H1 (cell line): Measurements from ENCODE around the gene PFKP. TPM values are rescaled to one million over a fixed set of nuclear protein-coding genes. Genes with fewer than 3 reads are reported as not detected.

ENCODE experiments used
- CTCF ChIA-PET: fragments of 300-600 bp; sonication (Branson Sonifier 250); formaldehyde crosslinking; loops from one replicate; lab custom pipeline; 2021; ENCODE audit not compliant: partially characterized antibody; lab: Charles Lee
- POLR2A ChIA-PET: fragments of 300-600 bp; sonication (Branson Sonifier 250); formaldehyde crosslinking; loops from one replicate; lab custom pipeline; 2021; ENCODE audit warnings: inconsistent platforms; ENCODE audit not compliant: partially characterized antibody; lab: Charles Lee
- DNase-seq, 2 experiments: peaks; one replicate each; pipeline versions ENCODE4 v3.0.0 to v3.0.0-alpha.2; 2010 to 2022; ENCODE audit warnings: low spot score in 2 of 2, low read depth in 1 of 2, mixed read lengths in 1 of 2
- FAIRE-seq: peaks from 2 replicates; lab custom pipeline; 2011; peaks lifted over from hg19 to GRCh38; lab: Jason Lieb, UNC
- H2AFZ ChIP-seq: 2 replicates; pipeline ENCODE4 v1.8.1; 2012; ENCODE audit warnings: low read length, inconsistent platforms
- H2AK5ac ChIP-seq: 2 replicates; pipeline ENCODE4 v1.6.1; 2013; ENCODE audit warnings: low read depth, low read length
- H2BK120ac ChIP-seq: replicated peaks from 2 replicates; pipeline ENCODE3; 2013; ENCODE audit warnings: low read depth, low read length, inconsistent platforms
- H2BK12ac ChIP-seq: 2 replicates; pipeline ENCODE4 v1.6.1; 2013; ENCODE audit warnings: low read depth, low read length
- H2BK15ac ChIP-seq: 2 replicates; pipeline ENCODE4 v1.6.1; 2013; ENCODE audit warnings: low read length
- H2BK20ac ChIP-seq: 2 replicates; pipeline ENCODE4 v1.6.1; 2013; ENCODE audit warnings: low read length
- H2BK5ac ChIP-seq: 2 replicates; pipeline ENCODE4 v1.6.1; 2013; ENCODE audit warnings: low read depth, low read length
- H3K14ac ChIP-seq: 2 replicates; pipeline ENCODE4 v1.6.1; 2013; ENCODE audit warnings: inconsistent platforms; ENCODE audit not compliant: insufficient read length
- H3K18ac ChIP-seq: 2 replicates; pipeline ENCODE4 v1.6.1; 2013; ENCODE audit warnings: low read length; ENCODE audit errors: extremely low read depth
- H3K23ac ChIP-seq: 2 replicates; pipeline ENCODE4 v1.6.1; 2013; ENCODE audit warnings: inconsistent platforms; ENCODE audit not compliant: insufficient read length
- H3K23me2 ChIP-seq: 2 replicates; pipeline ENCODE4 v1.6.1; 2013; ENCODE audit warnings: low read depth, low read length
- H3K27ac ChIP-seq: 2 replicates; pipeline ENCODE4 v1.6.1; 2011; ENCODE audit warnings: low read depth, low read length, inconsistent platforms
- H3K27me3 ChIP-seq, 4 experiments: replicated peaks in 1 of 4; 1 replicate in 1 of 4; 2 replicates in 3 of 4; pipeline versions ENCODE4 v1.6.1 to v1.8.1; 2011 to 2013; ENCODE audit warnings: low read length in 3 of 4, mild to moderate bottlenecking in 3 of 4, inconsistent platforms in 2 of 4, mixed read lengths in 2 of 4, moderate library complexity in 1 of 4; ENCODE audit not compliant: control insufficient read depth in 3 of 4, insufficient read depth in 3 of 4; ENCODE audit errors: extremely low read depth in 1 of 4
- H3K36me3 ChIP-seq, 4 experiments: 2 replicates each; pipeline versions ENCODE4 v1.6.1 to v1.8.1; 2011 to 2013; ENCODE audit warnings: mild to moderate bottlenecking in 4 of 4, low read length in 3 of 4, moderate library complexity in 2 of 4, control low read depth in 1 of 4, inconsistent platforms in 1 of 4; ENCODE audit not compliant: insufficient read depth in 4 of 4, control insufficient read depth in 2 of 4
- H3K4ac ChIP-seq: replicated peaks from 2 replicates; pipeline ENCODE3; 2013; ENCODE audit warnings: low read length, low read depth, mixed read lengths, inconsistent platforms; ENCODE audit not compliant: insufficient read length
- H3K4me1 ChIP-seq, 4 experiments: replicated peaks in 1 of 4; 1 replicate in 1 of 4; 2 replicates in 3 of 4; pipeline versions ENCODE4 v1.6.1 to v1.8.1; 2011 to 2013; ENCODE audit warnings: low read length in 3 of 4, inconsistent platforms in 2 of 4, mixed read lengths in 1 of 4; ENCODE audit not compliant: insufficient read depth in 4 of 4, control insufficient read depth in 3 of 4
- H3K4me2 ChIP-seq, 2 experiments: 2 replicates each; pipeline versions ENCODE4 v1.6.1 to v1.8.1; 2011 to 2013; ENCODE audit warnings: low read depth in 2 of 2, low read length in 2 of 2, control low read depth in 1 of 2, inconsistent platforms in 1 of 2, mild to moderate bottlenecking in 1 of 2; ENCODE audit not compliant: insufficient read depth in 1 of 2
- H3K4me3 ChIP-seq, 4 experiments: fragments of 200-600, 300-600 bp in 1 of 4; sonication (generic), shearing (Covaris generic), sonication (Bioruptor Twin) in 1 of 4; 2 replicates each; pipeline versions ENCODE4 v1.5.1 to v1.8.1; 2011 to 2016; ENCODE audit warnings: low read length in 4 of 4, low read depth in 3 of 4, control low read depth in 2 of 4, inconsistent platforms in 2 of 4, mild to moderate bottlenecking in 2 of 4, mixed read lengths in 1 of 4, moderate library complexity in 1 of 4; ENCODE audit not compliant: insufficient read depth in 2 of 4; ENCODE audit errors: extremely low read depth in 1 of 4
- H3K56ac ChIP-seq: replicated peaks from 2 replicates; pipeline ENCODE3; 2013; ENCODE audit warnings: low read depth, mild to moderate bottlenecking, mixed read lengths, low read length, inconsistent platforms; ENCODE audit not compliant: insufficient read length
- H3K79me1 ChIP-seq: 2 replicates; pipeline ENCODE4 v1.6.1; 2013; ENCODE audit warnings: low read depth, low read length, control low read depth
- H3K79me2 ChIP-seq, 2 experiments: 2 replicates each; pipeline versions ENCODE4 v1.6.1 to v1.8.1; 2012 to 2013; ENCODE audit warnings: low read length in 2 of 2, mild to moderate bottlenecking in 2 of 2, inconsistent platforms in 1 of 2; ENCODE audit not compliant: insufficient read depth in 2 of 2, control insufficient read depth in 1 of 2
- H3K9ac ChIP-seq, 4 experiments: replicated peaks in 1 of 4; 1 replicate in 1 of 4; 2 replicates in 3 of 4; pipeline versions ENCODE4 v1.6.1 to v1.8.1; 2011 to 2013; ENCODE audit warnings: low read depth in 3 of 4, low read length in 3 of 4, control low read depth in 2 of 4, mild to moderate bottlenecking in 2 of 4, moderate library complexity in 2 of 4, inconsistent platforms in 1 of 4; ENCODE audit errors: extremely low read depth in 1 of 4
- H3K9me3 ChIP-seq, 2 experiments: 2 replicates each; pipeline versions ENCODE4 v1.6.1 to v1.8.1; 2012 to 2013; ENCODE audit warnings: mild to moderate bottlenecking in 2 of 2, moderate library complexity in 2 of 2, control low read depth in 1 of 2, inconsistent platforms in 1 of 2, low read depth in 1 of 2, low read length in 1 of 2, mixed read lengths in 1 of 2; ENCODE audit not compliant: insufficient read depth in 2 of 2
- H4K20me1 ChIP-seq, 2 experiments: replicated peaks in 1 of 2; 2 replicates each; pipeline versions ENCODE3 to v1.8.1; 2011 to 2013; ENCODE audit warnings: inconsistent platforms in 2 of 2, low read length in 2 of 2, mild to moderate bottlenecking in 1 of 2; ENCODE audit not compliant: insufficient read depth in 2 of 2, control insufficient read depth in 1 of 2
- H4K5ac ChIP-seq: 2 replicates; pipeline ENCODE4 v1.6.1; 2013; ENCODE audit warnings: low read length, low read depth, mixed read lengths, inconsistent platforms; ENCODE audit not compliant: insufficient read length
- H4K8ac ChIP-seq: 2 replicates; pipeline ENCODE4 v1.8.0; 2013; ENCODE audit warnings: mild to moderate bottlenecking, moderate library complexity, low read length, inconsistent platforms; ENCODE audit not compliant: insufficient read depth; ENCODE audit errors: extremely low read depth
- H4K91ac ChIP-seq: replicated peaks from 2 replicates; pipeline ENCODE3; 2013; ENCODE audit warnings: low read length, mixed read lengths, inconsistent platforms; ENCODE audit not compliant: insufficient read length
- CHD2 ChIP-seq: IDR thresholded peaks from 2 replicates; pipeline ENCODE4 v1.6.1; 2012; ENCODE audit warnings: low read length, improper control_type of control experiment
- SIX5 ChIP-seq: IDR thresholded peaks from 2 replicates; pipeline ENCODE4 v1.6.1; 2011; ENCODE audit warnings: mild to moderate bottlenecking, low read depth, low read length
- WGBS, 2 experiments: shearing (Covaris generic) in 1 of 2; methylation state at CpG; one replicate each; pipeline versions ENCODE4 v1.1.6 to v1.1.7; 2013 to 2015; ENCODE audit warnings: low lambda C conversion rate in 2 of 2, mixed read lengths in 2 of 2, inconsistent platforms in 1 of 2, low coverage in 1 of 2, missing lambda C conversion rate in 1 of 2; ENCODE audit not compliant: insufficient replicate concordance in 2 of 2, insufficient coverage in 1 of 2, insufficient read length in 1 of 2; ENCODE audit errors: extremely low coverage in 1 of 2, missing lambda C conversion rate in 1 of 2; 5-methylcytosine and 5-hydroxymethylcytosine counted together
- polyA plus RNA-seq, 7 experiments: library from polyadenylated mRNA; depleted of rRNA in 3 of 7; stranded (reverse) in 5 of 7; unstranded in 2 of 7; fragments of >200 nt in 5 of 7; fragments of 200-250 nt in 2 of 7; gene quantifications; 1 replicate in 5 of 7; 2 replicates in 1 of 7; 4 replicates in 1 of 7; pipeline versions ENCODE4 v1.2.1 to v1.2.3, GENCODE V29; 2011 to 2013; ENCODE audit warnings: missing spikeins in 2 of 7, mixed read lengths in 2 of 7
- total RNA-seq: library from RNA; stranded (reverse); fragmentation: NEBNext Ultra II Directional; extraction: Animal tissue kit (Norgen Biotek cat#: 25700); gene quantifications from 2 replicates; pipeline ENCODE4 v1.2.1, GENCODE V29; 2021

PFKP gene
- total and polyA plus RNA-seq, 2 of the 8 experiments (the other 6 are each of a cell fraction or from before 2014, with no cell fraction given) = 51.2 to 128 TPM

GRCh38 chr10:3108575-3109105, 41.3 kb downstream of the PFKP start:
- Histone ChIP-seq H2BK15ac (no peak overlapping the region), H4K20me1 (peaks cover 4 to 17% of the 10 kb centered on the region in 2 experiments), H2BK120ac (no peak overlapping the region), H3K9ac (no peak overlapping the region), H3K4me1 (no peaks in the 10 kb centered on the region), H3K23me2 (no peaks in the 10 kb centered on the region; the same call in 1 of the 2 replicates), H3K27ac (no peak overlapping the region), H3K56ac (no peak overlapping the region), H3K14ac (no peak overlapping the region), H3K4me3 (no peak overlapping the region), H2BK20ac (no peak overlapping the region), H3K18ac (no peak overlapping the region), H4K5ac (no peak overlapping the region), H2BK12ac (no peak overlapping the region), H2BK5ac (no peak overlapping the region), H3K36me3 (peaks cover 28 to 82% (median 65%) of the 10 kb centered on the region in 4 experiments), H4K8ac (no peak overlapping the region), H4K91ac (no peak overlapping the region), H3K9me3 (no peaks in the 10 kb centered on the region), H3K4me2 (no peak overlapping the region), H3K23ac (no peak overlapping the region), H2AK5ac (no peak overlapping the region), H2AFZ (no peak overlapping the region), H3K4ac (no peak overlapping the region), H3K27me3 (no peaks in the 10 kb centered on the region), H3K79me1 (peaks cover 6% of the 10 kb centered on the region), H3K79me2 (0 out of 4 replicates have a peak, but pooled peaks cover 3 to 4% of the 10 kb centered on the region in 2 experiments)
- ChIA-PET CTCF (interaction anchor here (2.3 kb wide), 1 partner anchor 12 kb away, joined by 11 read pairs; no protein-coding TSS in a partner anchor), POLR2A (interaction anchor here (0.9 kb wide), 1 partner anchor 28 kb away, joined by 3 read pairs; no protein-coding TSS in a partner anchor)
- 85% methylated on average over 21 of the region's 21 CpGs; no CpG with 5 or more reads in 1 of the 2 experiments for WGBS, 2 experiments
- no peak for FAIRE-seq
- DNase-seq = no peak
- no peak for TF ChIP-seq SIX5
- TF ChIP-seq CHD2 = no peak
